Measurements from ENCODE around the gene ADPRS.
A peak's percentile ranks its signal among the peaks of the same experiment; 100 is the strongest.

ADPRS gene

GRCh38 chr1:36143424-36143823 lies 54.7 kb downstream of the ADPRS start:
- peak; percentile 62 for DNase-seq (ENCODE audit: low spot score)
- no peak for TF ChIP-seq CTCF (IDR thresholded peaks at IDR 0.05; ENCODE audit: extremely low read depth, missing control alignments)

All from GM20000 (cell line).